ENCODE results near the gene CRNN. TPM values are rescaled to one million over a fixed set of nuclear protein-coding genes. Genes with fewer than 3 reads are reported as not detected.

The CRNN gene
- total RNA-seq, 1 experiment from 2014 or later, result not detected

- no peak for DNase-seq (ENCODE audit: low spot score)
These were observed 5.9 kb upstream of the CRNN start for GRCh38 chr1:152419917-152420316.

- DNase-seq (ENCODE audit: low spot score), result no peak
These were observed 1.6 kb upstream of the CRNN start for GRCh38 chr1:152415454-152416227.

- DNase-seq (ENCODE audit: low spot score), result no peak
These were observed 1.3 kb downstream of the CRNN start for GRCh38 chr1:152412756-152413155.

GRCh38 chr1:152411134-152411533 lies 2.9 kb downstream of the CRNN start:
- no peak for DNase-seq (ENCODE audit: low spot score)

GRCh38 chr1:152410599-152410998 lies 3.5 kb downstream of the CRNN start:
- no peak for DNase-seq (ENCODE audit: low spot score)

GRCh38 chr1:152410028-152410427 lies 4.0 kb downstream of the CRNN start:
- DNase-seq (ENCODE audit: low spot score), result no peak

- no peak for DNase-seq (ENCODE audit: low spot score)
These were observed 5.4 kb downstream of the CRNN start for GRCh38 chr1:152408664-152409063.

GRCh38 chr1:152398812-152399698 lies 15.0 kb downstream of the CRNN start:
- peak; percentile 51 for DNase-seq (ENCODE audit: low spot score)

- DNase-seq (ENCODE audit: low spot score), result peak; percentile 32
These were observed 16.6 kb downstream of the CRNN start for GRCh38 chr1:152397474-152397873.

GRCh38 chr1:152394151-152394550 lies 19.9 kb downstream of the CRNN start:
- DNase-seq (ENCODE audit: low spot score), result no peak

GRCh38 chr1:152392909-152393308 lies 21.2 kb downstream of the CRNN start:
- DNase-seq (ENCODE audit: low spot score), result peak; percentile 79

- DNase-seq (ENCODE audit: low spot score), result no peak
These were observed 25.2 kb downstream of the CRNN start for GRCh38 chr1:152388889-152389288.

GRCh38 chr1:152386940-152387339 lies 27.1 kb downstream of the CRNN start:
- no peak for DNase-seq (ENCODE audit: low spot score)

- no peak for DNase-seq (ENCODE audit: low spot score)
These were observed 33.1 kb downstream of the CRNN start for GRCh38 chr1:152380932-152381331.

- DNase-seq (ENCODE audit: low spot score), result no peak
These were observed 39.6 kb downstream of the CRNN start for GRCh38 chr1:152374451-152374850.

GRCh38 chr1:152372672-152373071 lies 41.4 kb downstream of the CRNN start:
- DNase-seq (ENCODE audit: low spot score), result no peak

GRCh38 chr1:152367436-152367835 lies 46.6 kb downstream of the CRNN start:
- no peak for DNase-seq (ENCODE audit: low spot score)

- no peak for DNase-seq (ENCODE audit: low spot score)
These were observed 54.2 kb downstream of the CRNN start, which contains the start of gene FLG2 for GRCh38 chr1:152359906-152360305. Gene FLG2, minus strand, starts transcription at chr1:152360006. Its CDS starts 1,122 bp downstream, at chr1:152358884.

All from HT-29 (cell line).